ENCODE results near the gene PHACTR1.

PHACTR1 gene

GRCh38 chr6:13035606-13036005, 319.0 kb downstream of the PHACTR1 start:
- no peak overlapping the region for H3K4me3 ChIP-seq (ENCODE audit: control insufficient read depth, low read depth, low read length)
- no peak for DNase-seq (ENCODE audit: low read depth)
- no peak for TF ChIP-seq CTCF (IDR thresholded peaks at IDR 0.05; ENCODE audit: control insufficient read depth, insufficient read depth, low read depth, low read length, missing control alignments)

GRCh38 chr6:13038315-13038714, 321.7 kb downstream of the PHACTR1 start:
- DNase-seq (ENCODE audit: low read depth), result no peak
- no peak for TF ChIP-seq CTCF (IDR thresholded peaks at IDR 0.05; ENCODE audit: control insufficient read depth, insufficient read depth, low read depth, low read length, missing control alignments)
- H3K4me3 ChIP-seq (ENCODE audit: control insufficient read depth, low read depth, low read length), result no peak overlapping the region

- no peak for DNase-seq (ENCODE audit: low read depth)
- no peak overlapping the region for H3K4me3 ChIP-seq (ENCODE audit: control insufficient read depth, low read depth, low read length)
- no peak for TF ChIP-seq CTCF (IDR thresholded peaks at IDR 0.05; ENCODE audit: control insufficient read depth, insufficient read depth, low read depth, low read length, missing control alignments)
Observed at GRCh38 chr6:13038741-13039190, 322.2 kb downstream of the PHACTR1 start.

GRCh38 chr6:13044390-13044789, 327.8 kb downstream of the PHACTR1 start:
- TF ChIP-seq CTCF (IDR thresholded peaks at IDR 0.05; ENCODE audit: control insufficient read depth, insufficient read depth, low read depth, low read length, missing control alignments), result no peak
- no peak overlapping the region for H3K4me3 ChIP-seq (ENCODE audit: control insufficient read depth, low read depth, low read length)
- DNase-seq (ENCODE audit: low read depth), result no peak

- DNase-seq (ENCODE audit: low read depth), result no peak
- no peak for TF ChIP-seq CTCF (IDR thresholded peaks at IDR 0.05; ENCODE audit: control insufficient read depth, insufficient read depth, low read depth, low read length, missing control alignments)
- no peak overlapping the region for H3K4me3 ChIP-seq (ENCODE audit: control insufficient read depth, low read depth, low read length)
Observed at GRCh38 chr6:13044896-13045295, 328.3 kb downstream of the PHACTR1 start.

- no peak for DNase-seq (ENCODE audit: low read depth)
- no peak for TF ChIP-seq CTCF (IDR thresholded peaks at IDR 0.05; ENCODE audit: control insufficient read depth, insufficient read depth, low read depth, low read length, missing control alignments)
- H3K4me3 ChIP-seq (ENCODE audit: control insufficient read depth, low read depth, low read length), result no peak overlapping the region
Observed at GRCh38 chr6:13045676-13046075, 329.1 kb downstream of the PHACTR1 start.

- no peak overlapping the region for H3K4me3 ChIP-seq (ENCODE audit: control insufficient read depth, low read depth, low read length)
- TF ChIP-seq CTCF (IDR thresholded peaks at IDR 0.05; ENCODE audit: control insufficient read depth, insufficient read depth, low read depth, low read length, missing control alignments), result no peak
- DNase-seq (ENCODE audit: low read depth), result no peak
Observed at GRCh38 chr6:13046084-13046483, 329.5 kb downstream of the PHACTR1 start.

All from AG09309 (cell line).